ENCODE data around the gene CCDC34.
"Not testable (repeated sequence)": the region's sequence is repeated elsewhere in the genome, so short reads cannot be mapped to it uniquely, and the experiment has no call there.

The CCDC34 gene

GRCh38 chr11:27347359-27348339 lies 15.4 kb downstream of the CCDC34 start:
- no peak for DNase-seq (ENCODE audit: low spot score)

GRCh38 chr11:27339941-27340340 lies 23.1 kb downstream of the CCDC34 start:
- no peak for DNase-seq (ENCODE audit: low spot score)
- no peak for TF ChIP-seq CTCF (IDR thresholded peaks at IDR 0.05)
- no peak overlapping the region for H3K27ac ChIP-seq
- no peak overlapping the region for H3K4me3 ChIP-seq

More at GRCh38 chr11:27347359-27348339, 15.4 kb downstream of the CCDC34 start:
- Histone ChIP-seq H3K27ac (no peak overlapping the region), H3K4me3 (no peak overlapping the region)
- no peak for TF ChIP-seq CTCF (IDR thresholded peaks at IDR 0.05)

GRCh38 chr11:27334764-27335163 lies 28.3 kb downstream of the CCDC34 start:
- H3K4me3 ChIP-seq; H3K27ac ChIP-seq; DNase-seq (ENCODE audit: low spot score): not testable (repeated sequence)

- DNase-seq (ENCODE audit: low spot score) = no peak
- Histone ChIP-seq H3K27ac (no peak overlapping the region), H3K4me3 (no peak overlapping the region)
- TF ChIP-seq CTCF (IDR thresholded peaks at IDR 0.05) = no peak
Measured at GRCh38 chr11:27331981-27332380, 31.0 kb downstream of the CCDC34 start.

GRCh38 chr11:27330633-27331270 lies 32.3 kb downstream of the CCDC34 start:
- no peak overlapping the region for H3K27ac ChIP-seq
- no peak for TF ChIP-seq CTCF (IDR thresholded peaks at IDR 0.05)
- no peak overlapping the region for H3K4me3 ChIP-seq
- DNase-seq (ENCODE audit: low spot score) = no peak

- H3K4me3 ChIP-seq = no peak overlapping the region
- H3K27ac ChIP-seq = no peak overlapping the region
- no peak for DNase-seq (ENCODE audit: low spot score)
- no peak for TF ChIP-seq CTCF (IDR thresholded peaks at IDR 0.05)
Measured at GRCh38 chr11:27329867-27330632, 33.0 kb downstream of the CCDC34 start.

GRCh38 chr11:27328614-27329013 lies 34.4 kb downstream of the CCDC34 start:
- no peak for DNase-seq (ENCODE audit: low spot score)
- Histone ChIP-seq H3K27ac (no peak overlapping the region), H3K4me3 (no peak overlapping the region)
- no peak for TF ChIP-seq CTCF (IDR thresholded peaks at IDR 0.05)

- H3K27ac ChIP-seq; H3K4me3 ChIP-seq; DNase-seq (ENCODE audit: low spot score): not testable (repeated sequence)
Measured at GRCh38 chr11:27327064-27327463, 36.0 kb downstream of the CCDC34 start.

GRCh38 chr11:27322196-27322595 lies 40.8 kb downstream of the CCDC34 start:
- DNase-seq (ENCODE audit: low spot score); H3K4me3 ChIP-seq; H3K27ac ChIP-seq: not testable (repeated sequence)

- DNase-seq (ENCODE audit: low spot score); H3K4me3 ChIP-seq; H3K27ac ChIP-seq: not testable (repeated sequence)
Measured at GRCh38 chr11:27321340-27321739, 41.7 kb downstream of the CCDC34 start.
